Measurements from ENCODE around the gene NR1H3. TPM values are rescaled to one million over a fixed set of nuclear protein-coding genes. Genes with fewer than 3 reads are reported as not detected.

NR1H3 gene
- total RNA-seq, 1 donor from 2014 or later, result 92.4 TPM

DNA sequence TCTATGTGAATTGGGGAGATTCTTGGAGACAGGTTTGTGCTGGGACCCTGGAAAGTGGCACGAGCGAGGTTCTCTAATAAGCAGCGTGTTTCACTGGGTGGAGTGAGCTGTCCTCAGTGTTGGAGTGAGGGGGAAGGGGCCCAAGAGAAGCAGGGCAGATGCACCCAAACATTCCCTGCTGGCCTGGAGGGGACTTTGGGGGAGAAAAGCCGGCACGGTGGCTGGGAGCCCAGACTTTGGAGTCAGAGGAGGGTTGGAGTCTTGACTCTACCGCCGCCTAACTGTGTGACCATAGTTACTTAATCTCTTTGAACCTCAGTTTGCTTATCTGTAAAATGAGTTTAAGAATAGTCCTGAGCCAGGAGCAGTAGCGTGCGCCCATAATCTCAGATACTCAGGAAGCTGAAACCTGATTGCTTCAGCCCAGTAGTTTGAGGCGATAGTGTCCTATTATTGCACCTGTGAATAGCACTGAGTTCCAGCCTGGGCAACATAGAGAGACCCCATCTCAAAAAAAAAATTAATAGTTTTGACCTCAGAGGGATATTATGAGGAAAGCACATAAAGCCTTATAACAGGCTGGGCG is 614 bp downstream of the NR1H3 start:
- H3K9me3 ChIP-seq, result no peaks in the 10 kb centered on the region
- peak overlapping the region; percentile 48 to 64 for H3K4me3 ChIP-seq
- H3K36me3 ChIP-seq, result no peaks in the 10 kb centered on the region
- no peaks in the 10 kb centered on the region for H3K27me3 ChIP-seq
- intact Hi-C loops (cut with DNase I), result loop anchor here (1.0 kb wide), 1 partner anchor 97 kb away; no protein-coding TSS in a partner anchor
- DNase-seq (ENCODE audit: low spot score in 2 of 2), result no peak
- TF ChIP-seq, protein P1, sequence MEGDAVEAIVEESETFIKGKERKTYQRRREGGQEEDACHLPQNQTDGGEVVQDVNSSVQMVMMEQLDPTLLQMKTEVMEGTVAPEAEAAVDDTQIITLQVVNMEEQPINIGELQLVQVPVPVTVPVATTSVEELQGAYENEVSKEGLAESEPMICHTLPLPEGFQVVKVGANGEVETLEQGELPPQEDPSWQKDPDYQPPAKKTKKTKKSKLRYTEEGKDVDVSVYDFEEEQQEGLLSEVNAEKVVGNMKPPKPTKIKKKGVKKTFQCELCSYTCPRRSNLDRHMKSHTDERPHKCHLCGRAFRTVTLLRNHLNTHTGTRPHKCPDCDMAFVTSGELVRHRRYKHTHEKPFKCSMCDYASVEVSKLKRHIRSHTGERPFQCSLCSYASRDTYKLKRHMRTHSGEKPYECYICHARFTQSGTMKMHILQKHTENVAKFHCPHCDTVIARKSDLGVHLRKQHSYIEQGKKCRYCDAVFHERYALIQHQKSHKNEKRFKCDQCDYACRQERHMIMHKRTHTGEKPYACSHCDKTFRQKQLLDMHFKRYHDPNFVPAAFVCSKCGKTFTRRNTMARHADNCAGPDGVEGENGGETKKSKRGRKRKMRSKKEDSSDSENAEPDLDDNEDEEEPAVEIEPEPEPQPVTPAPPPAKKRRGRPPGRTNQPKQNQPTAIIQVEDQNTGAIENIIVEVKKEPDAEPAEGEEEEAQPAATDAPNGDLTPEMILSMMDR (IDR thresholded peaks at IDR 0.05), result no peak
- H3K4me1 ChIP-seq, result peaks cover 12 to 31% of the 10 kb centered on the region in 2 donors
- H3K27ac ChIP-seq, result peak overlapping the region; percentile 81 to 83

DNA sequence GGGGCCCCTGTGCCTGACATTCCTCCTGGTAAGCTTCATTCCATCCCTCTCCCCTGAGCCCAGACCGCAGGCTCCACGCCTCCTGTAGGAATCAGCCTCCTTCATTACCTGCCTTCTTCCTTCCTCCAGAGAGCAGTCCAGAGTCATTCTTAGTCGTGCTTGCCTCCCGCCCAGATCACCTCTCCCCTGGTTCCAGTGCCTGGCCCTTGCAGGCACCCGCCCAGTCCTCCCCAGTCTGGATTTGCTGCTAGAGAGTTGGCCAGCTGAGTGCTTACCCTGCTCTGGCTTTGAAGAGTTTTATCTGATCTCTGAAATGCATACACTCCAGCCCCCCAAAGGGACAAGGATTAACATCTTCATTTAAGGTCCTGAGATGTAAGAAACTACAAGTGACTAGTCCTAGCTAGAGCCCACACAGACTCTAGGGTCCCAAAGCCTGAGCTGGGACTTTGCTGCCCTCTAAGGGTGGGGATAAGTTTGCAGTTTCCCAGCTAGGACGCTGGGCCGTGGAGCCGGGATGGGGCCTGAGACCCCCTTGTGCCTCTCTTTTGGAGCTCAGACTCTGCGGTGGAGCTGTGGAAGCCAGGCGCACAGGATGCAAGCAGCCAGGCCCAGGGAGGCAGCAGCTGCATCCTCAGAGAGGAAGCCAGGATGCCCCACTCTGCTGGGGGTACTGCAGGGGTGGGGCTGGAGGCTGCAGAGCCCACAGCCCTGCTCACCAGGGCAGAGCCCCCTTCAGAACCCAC is 1.6 kb downstream of the NR1H3 start:
- Histone ChIP-seq H3K27me3 (no peaks in the 10 kb centered on the region), H3K4me1 (peaks cover 10 to 24% of the 10 kb centered on the region in 2 donors), H3K9me3 (no peaks in the 10 kb centered on the region), H3K36me3 (no peaks in the 10 kb centered on the region), H3K4me3 (no peak overlapping the region), H3K27ac (no peak overlapping the region)
- intact Hi-C loops (cut with DNase I), result no loop called here
- TF ChIP-seq, protein P1 (IDR thresholded peaks at IDR 0.05), result peak; percentile 28 to 46 (median 40)
- DNase-seq (ENCODE audit: low spot score in 2 of 2), result no peak

GRCh38 chr11:47260366-47260765 is 2.6 kb downstream of the NR1H3 start:
- Histone ChIP-seq H3K4me1 (peaks cover 4 to 15% of the 10 kb centered on the region in 2 donors), H3K27me3 (no peaks in the 10 kb centered on the region), H3K36me3 (no peaks in the 10 kb centered on the region), H3K4me3 (no peak overlapping the region), H3K9me3 (no peaks in the 10 kb centered on the region), H3K27ac (no peak overlapping the region)
- TF ChIP-seq, protein P1 (IDR thresholded peaks at IDR 0.05), result no peak
- intact Hi-C loops (cut with DNase I), result no loop called here
- DNase-seq (ENCODE audit: low spot score in 2 of 2), result no peak

- intact Hi-C loops (cut with DNase I), result no loop called here
- DNase-seq (ENCODE audit: low spot score in 2 of 2), result no peak
These were observed 3.5 kb downstream of the NR1H3 start for GRCh38 chr11:47261291-47261800.

GRCh38 chr11:47264119-47264518 is 6.3 kb downstream of the NR1H3 start:
- Histone ChIP-seq H3K4me3 (no peak overlapping the region), H3K27ac (no peak overlapping the region), H3K36me3 (no peaks in the 10 kb centered on the region), H3K27me3 (no peaks in the 10 kb centered on the region), H3K9me3 (no peaks in the 10 kb centered on the region), H3K4me1 (peaks cover 5 to 7% of the 10 kb centered on the region in 2 donors)
- intact Hi-C loops (cut with DNase I), result no loop called here
- DNase-seq (ENCODE audit: low spot score in 2 of 2), result no peak
- TF ChIP-seq, protein P1 (IDR thresholded peaks at IDR 0.05), result no peak

More at GRCh38 chr11:47261291-47261800, 3.5 kb downstream of the NR1H3 start:
- H3K4me1 ChIP-seq, result peaks cover 4 to 15% of the 10 kb centered on the region in 2 donors
- no peaks in the 10 kb centered on the region for H3K27me3 ChIP-seq
- no peaks in the 10 kb centered on the region for H3K9me3 ChIP-seq
- TF ChIP-seq, protein P1 (IDR thresholded peaks at IDR 0.05), result no peak
- no peak overlapping the region for H3K4me3 ChIP-seq
- no peaks in the 10 kb centered on the region for H3K36me3 ChIP-seq
- no peak overlapping the region for H3K27ac ChIP-seq
